H1 (cell line): Measurements from ENCODE around the gene ZDHHC24. TPM values are rescaled to one million over a fixed set of nuclear protein-coding genes. Genes with fewer than 3 reads are reported as not detected.

Experiments used
- CTCF ChIA-PET: fragments of 300-600 bp; sonication (Branson Sonifier 250); formaldehyde crosslinking; loops from one replicate; lab custom pipeline; 2021; ENCODE audit not compliant: partially characterized antibody; lab: Charles Lee
- POLR2A ChIA-PET: fragments of 300-600 bp; sonication (Branson Sonifier 250); formaldehyde crosslinking; loops from one replicate; lab custom pipeline; 2021; ENCODE audit warnings: inconsistent platforms; ENCODE audit not compliant: partially characterized antibody; lab: Charles Lee
- DNase-seq, 2 experiments: peaks; one replicate each; pipeline versions ENCODE4 v3.0.0 to v3.0.0-alpha.2; 2010 to 2022; ENCODE audit warnings: low spot score in 2 of 2, low read depth in 1 of 2, mixed read lengths in 1 of 2
- FAIRE-seq: peaks from 2 replicates; lab custom pipeline; 2011; peaks lifted over from hg19 to GRCh38; lab: Jason Lieb, UNC
- H2AFZ ChIP-seq: 2 replicates; pipeline ENCODE4 v1.8.1; 2012; ENCODE audit warnings: low read length, inconsistent platforms
- H2AK5ac ChIP-seq: 2 replicates; pipeline ENCODE4 v1.6.1; 2013; ENCODE audit warnings: low read depth, low read length
- H2BK120ac ChIP-seq: replicated peaks from 2 replicates; pipeline ENCODE3; 2013; ENCODE audit warnings: low read depth, low read length, inconsistent platforms
- H2BK12ac ChIP-seq: 2 replicates; pipeline ENCODE4 v1.6.1; 2013; ENCODE audit warnings: low read depth, low read length
- H2BK15ac ChIP-seq: 2 replicates; pipeline ENCODE4 v1.6.1; 2013; ENCODE audit warnings: low read length
- H2BK20ac ChIP-seq: 2 replicates; pipeline ENCODE4 v1.6.1; 2013; ENCODE audit warnings: low read length
- H2BK5ac ChIP-seq: 2 replicates; pipeline ENCODE4 v1.6.1; 2013; ENCODE audit warnings: low read depth, low read length
- H3K14ac ChIP-seq: 2 replicates; pipeline ENCODE4 v1.6.1; 2013; ENCODE audit warnings: inconsistent platforms; ENCODE audit not compliant: insufficient read length
- H3K18ac ChIP-seq: 2 replicates; pipeline ENCODE4 v1.6.1; 2013; ENCODE audit warnings: low read length; ENCODE audit errors: extremely low read depth
- H3K23ac ChIP-seq: 2 replicates; pipeline ENCODE4 v1.6.1; 2013; ENCODE audit warnings: inconsistent platforms; ENCODE audit not compliant: insufficient read length
- H3K23me2 ChIP-seq: 2 replicates; pipeline ENCODE4 v1.6.1; 2013; ENCODE audit warnings: low read depth, low read length
- H3K27ac ChIP-seq: 2 replicates; pipeline ENCODE4 v1.6.1; 2011; ENCODE audit warnings: low read depth, low read length, inconsistent platforms
- H3K27me3 ChIP-seq, 4 experiments: replicated peaks in 1 of 4; 1 replicate in 1 of 4; 2 replicates in 3 of 4; pipeline versions ENCODE4 v1.6.1 to v1.8.1; 2011 to 2013; ENCODE audit warnings: low read length in 3 of 4, mild to moderate bottlenecking in 3 of 4, inconsistent platforms in 2 of 4, mixed read lengths in 2 of 4, moderate library complexity in 1 of 4; ENCODE audit not compliant: control insufficient read depth in 3 of 4, insufficient read depth in 3 of 4; ENCODE audit errors: extremely low read depth in 1 of 4
- H3K36me3 ChIP-seq, 4 experiments: 2 replicates each; pipeline versions ENCODE4 v1.6.1 to v1.8.1; 2011 to 2013; ENCODE audit warnings: mild to moderate bottlenecking in 4 of 4, low read length in 3 of 4, moderate library complexity in 2 of 4, control low read depth in 1 of 4, inconsistent platforms in 1 of 4; ENCODE audit not compliant: insufficient read depth in 4 of 4, control insufficient read depth in 2 of 4
- H3K4ac ChIP-seq: replicated peaks from 2 replicates; pipeline ENCODE3; 2013; ENCODE audit warnings: low read length, low read depth, mixed read lengths, inconsistent platforms; ENCODE audit not compliant: insufficient read length
- H3K4me1 ChIP-seq, 4 experiments: replicated peaks in 1 of 4; 1 replicate in 1 of 4; 2 replicates in 3 of 4; pipeline versions ENCODE4 v1.6.1 to v1.8.1; 2011 to 2013; ENCODE audit warnings: low read length in 3 of 4, inconsistent platforms in 2 of 4, mixed read lengths in 1 of 4; ENCODE audit not compliant: insufficient read depth in 4 of 4, control insufficient read depth in 3 of 4
- H3K4me2 ChIP-seq, 2 experiments: 2 replicates each; pipeline versions ENCODE4 v1.6.1 to v1.8.1; 2011 to 2013; ENCODE audit warnings: low read depth in 2 of 2, low read length in 2 of 2, control low read depth in 1 of 2, inconsistent platforms in 1 of 2, mild to moderate bottlenecking in 1 of 2; ENCODE audit not compliant: insufficient read depth in 1 of 2
- H3K4me3 ChIP-seq, 4 experiments: fragments of 200-600, 300-600 bp in 1 of 4; sonication (generic), shearing (Covaris generic), sonication (Bioruptor Twin) in 1 of 4; 2 replicates each; pipeline versions ENCODE4 v1.5.1 to v1.8.1; 2011 to 2016; ENCODE audit warnings: low read length in 4 of 4, low read depth in 3 of 4, control low read depth in 2 of 4, inconsistent platforms in 2 of 4, mild to moderate bottlenecking in 2 of 4, mixed read lengths in 1 of 4, moderate library complexity in 1 of 4; ENCODE audit not compliant: insufficient read depth in 2 of 4; ENCODE audit errors: extremely low read depth in 1 of 4
- H3K56ac ChIP-seq: replicated peaks from 2 replicates; pipeline ENCODE3; 2013; ENCODE audit warnings: low read depth, mild to moderate bottlenecking, mixed read lengths, low read length, inconsistent platforms; ENCODE audit not compliant: insufficient read length
- H3K79me1 ChIP-seq: 2 replicates; pipeline ENCODE4 v1.6.1; 2013; ENCODE audit warnings: low read depth, low read length, control low read depth
- H3K79me2 ChIP-seq, 2 experiments: 2 replicates each; pipeline versions ENCODE4 v1.6.1 to v1.8.1; 2012 to 2013; ENCODE audit warnings: low read length in 2 of 2, mild to moderate bottlenecking in 2 of 2, inconsistent platforms in 1 of 2; ENCODE audit not compliant: insufficient read depth in 2 of 2, control insufficient read depth in 1 of 2
- H3K9ac ChIP-seq, 4 experiments: replicated peaks in 1 of 4; 1 replicate in 1 of 4; 2 replicates in 3 of 4; pipeline versions ENCODE4 v1.6.1 to v1.8.1; 2011 to 2013; ENCODE audit warnings: low read depth in 3 of 4, low read length in 3 of 4, control low read depth in 2 of 4, mild to moderate bottlenecking in 2 of 4, moderate library complexity in 2 of 4, inconsistent platforms in 1 of 4; ENCODE audit errors: extremely low read depth in 1 of 4
- H3K9me3 ChIP-seq, 2 experiments: 2 replicates each; pipeline versions ENCODE4 v1.6.1 to v1.8.1; 2012 to 2013; ENCODE audit warnings: mild to moderate bottlenecking in 2 of 2, moderate library complexity in 2 of 2, control low read depth in 1 of 2, inconsistent platforms in 1 of 2, low read depth in 1 of 2, low read length in 1 of 2, mixed read lengths in 1 of 2; ENCODE audit not compliant: insufficient read depth in 2 of 2
- H4K20me1 ChIP-seq, 2 experiments: replicated peaks in 1 of 2; 2 replicates each; pipeline versions ENCODE3 to v1.8.1; 2011 to 2013; ENCODE audit warnings: inconsistent platforms in 2 of 2, low read length in 2 of 2, mild to moderate bottlenecking in 1 of 2; ENCODE audit not compliant: insufficient read depth in 2 of 2, control insufficient read depth in 1 of 2
- H4K5ac ChIP-seq: 2 replicates; pipeline ENCODE4 v1.6.1; 2013; ENCODE audit warnings: low read length, low read depth, mixed read lengths, inconsistent platforms; ENCODE audit not compliant: insufficient read length
- H4K8ac ChIP-seq: 2 replicates; pipeline ENCODE4 v1.8.0; 2013; ENCODE audit warnings: mild to moderate bottlenecking, moderate library complexity, low read length, inconsistent platforms; ENCODE audit not compliant: insufficient read depth; ENCODE audit errors: extremely low read depth
- H4K91ac ChIP-seq: replicated peaks from 2 replicates; pipeline ENCODE3; 2013; ENCODE audit warnings: low read length, mixed read lengths, inconsistent platforms; ENCODE audit not compliant: insufficient read length
- ATF3 ChIP-seq: IDR thresholded peaks from 2 replicates; pipeline ENCODE4 v1.6.1; 2011; ENCODE audit warnings: low read depth, mild to moderate bottlenecking, low read length; ENCODE audit not compliant: insufficient read depth
- CHD2 ChIP-seq: IDR thresholded peaks from 2 replicates; pipeline ENCODE4 v1.6.1; 2012; ENCODE audit warnings: low read length, improper control_type of control experiment
- EGR1 ChIP-seq: IDR thresholded peaks from 2 replicates; pipeline ENCODE4 v1.6.1; 2011; ENCODE audit warnings: low read depth, low read length, borderline replicate concordance
- EP300 ChIP-seq, 2 experiments: IDR thresholded peaks; 1 replicate in 1 of 2; 2 replicates in 1 of 2; pipeline ENCODE4 v1.6.1; 2011 to 2012; ENCODE audit warnings: low read depth in 2 of 2, low read length in 2 of 2, mild to moderate bottlenecking in 2 of 2, borderline replicate concordance in 1 of 2, inconsistent platforms in 1 of 2, moderate library complexity in 1 of 2
- JUND ChIP-seq: IDR thresholded peaks from 2 replicates; pipeline ENCODE4 v1.6.1; 2011; ENCODE audit warnings: mild to moderate bottlenecking, improper control_type of control experiment, low read length
- MAX ChIP-seq: IDR thresholded peaks from 2 replicates; pipeline ENCODE4 v1.6.1; 2012; ENCODE audit warnings: inconsistent platforms
- PHF8 ChIP-seq: fragments of 200-600 bp; sonication (generic); conservative IDR thresholded peaks from 2 replicates; pipeline ENCODE4 v1.7.1; 2012; ENCODE audit warnings: low read depth, mild to moderate bottlenecking, inconsistent platforms, low read length, moderate library complexity
- SAP30 ChIP-seq: fragments of 300-600 bp; sonication (generic); IDR thresholded peaks from 2 replicates; pipeline ENCODE4 v1.7.1; 2012; ENCODE audit warnings: low read length, moderate library complexity, mild to moderate bottlenecking, inconsistent platforms; ENCODE audit not compliant: insufficient read depth, insufficient replicate concordance
- USF2 ChIP-seq: IDR thresholded peaks from 2 replicates; pipeline ENCODE4 v1.6.1; 2011; ENCODE audit warnings: low read length, improper control_type of control experiment
- WGBS, 2 experiments: shearing (Covaris generic) in 1 of 2; methylation state at CpG; one replicate each; pipeline versions ENCODE4 v1.1.6 to v1.1.7; 2013 to 2015; ENCODE audit warnings: low lambda C conversion rate in 2 of 2, mixed read lengths in 2 of 2, inconsistent platforms in 1 of 2, low coverage in 1 of 2, missing lambda C conversion rate in 1 of 2; ENCODE audit not compliant: insufficient replicate concordance in 2 of 2, insufficient coverage in 1 of 2, insufficient read length in 1 of 2; ENCODE audit errors: extremely low coverage in 1 of 2, missing lambda C conversion rate in 1 of 2; 5-methylcytosine and 5-hydroxymethylcytosine counted together
- polyA plus RNA-seq, 7 experiments: library from polyadenylated mRNA; depleted of rRNA in 3 of 7; stranded (reverse) in 5 of 7; unstranded in 2 of 7; fragments of >200 nt in 5 of 7; fragments of 200-250 nt in 2 of 7; gene quantifications; 1 replicate in 5 of 7; 2 replicates in 1 of 7; 4 replicates in 1 of 7; pipeline versions ENCODE4 v1.2.1 to v1.2.3, GENCODE V29; 2011 to 2013; ENCODE audit warnings: missing spikeins in 2 of 7, mixed read lengths in 2 of 7
- total RNA-seq: library from RNA; stranded (reverse); fragmentation: NEBNext Ultra II Directional; extraction: Animal tissue kit (Norgen Biotek cat#: 25700); gene quantifications from 2 replicates; pipeline ENCODE4 v1.2.1, GENCODE V29; 2021

ZDHHC24 gene
- total and polyA plus RNA-seq, 2 of the 8 experiments (the other 6 are each of a cell fraction or from before 2014, with no cell fraction given) = 8.4 to 9.7 TPM

- H3K18ac ChIP-seq = no peak overlapping the region
- H3K79me2 ChIP-seq = no peaks in the 10 kb centered on the region
- peak overlapping the region; percentile 75; the same call in 1 of the 2 replicates for H2AK5ac ChIP-seq
- 88% methylated on average over 16 of the region's 16 CpGs; no CpG with 5 or more reads in 1 of the 2 experiments for WGBS, 2 experiments
- no peak overlapping the region for H3K27ac ChIP-seq
- H3K23me2 ChIP-seq = no peaks in the 10 kb centered on the region
- H2BK15ac ChIP-seq = no peak overlapping the region
- DNase-seq (no peak), FAIRE-seq (no peak)
- H3K27me3 ChIP-seq = no peaks in the 10 kb centered on the region
- no peak overlapping the region for H2BK120ac ChIP-seq
- H3K4ac ChIP-seq = no peak overlapping the region
- POLR2A ChIA-PET = interaction anchor here (1.4 to 3.5 kb wide), 3 partner anchors 11 to 99 kb away, joined by 6 to 23 read pairs (median 7); partner anchors contain the start of gene RBM4
- no peaks in the 10 kb centered on the region for H3K9me3 ChIP-seq
- H2BK20ac ChIP-seq = 0 out of 2 replicates have a peak overlapping the region, but pooled peaks have one; percentile 10
- H3K4me1 ChIP-seq = peaks cover 0 to 17% (median 4%) of the 10 kb centered on the region in 4 experiments; a peak in 6 of 7 replicates
- no peaks in the 10 kb centered on the region for H3K36me3 ChIP-seq
- H2AFZ ChIP-seq = no peak overlapping the region
- no peak overlapping the region; a peak in 1 of 7 replicates for H3K9ac ChIP-seq
- H2BK12ac ChIP-seq = 0 out of 2 replicates have a peak overlapping the region, but pooled peaks have one; percentile 17
- H2BK5ac ChIP-seq = peak overlapping the region; percentile 81; the same call in 1 of the 2 replicates
- H3K23ac ChIP-seq = no peak overlapping the region
- H3K14ac ChIP-seq = no peak overlapping the region
- H3K4me2 ChIP-seq = no peak overlapping the region
- no peak overlapping the region for H3K4me3 ChIP-seq
- no peaks in the 10 kb centered on the region for H4K20me1 ChIP-seq
- peak overlapping the region; percentile 45; the same call in 1 of the 2 replicates for H4K8ac ChIP-seq
- H3K79me1 ChIP-seq = no peaks in the 10 kb centered on the region
- H3K56ac ChIP-seq = no peak overlapping the region
- no peak overlapping the region for H4K91ac ChIP-seq
- no peak overlapping the region for H4K5ac ChIP-seq
- CTCF ChIA-PET = interaction anchor here (0.6 to 1.0 kb wide), 2 partner anchors 48 to 55 kb away, joined by 3 read pairs; no protein-coding TSS in a partner anchor
- TF ChIP-seq EGR1 (no peak), ATF3 (no peak), MAX (no peak), JUND (no peak), EP300 (IDR thresholded peaks at IDR 0.05; ENCODE audit: borderline replicate concordance in 1 of 2, low read depth in 2 of 2, low read length in 2 of 2) (no peak), CHD2 (no peak), SAP30 (no peak), PHF8 (no peak), USF2 (no peak)
Measured at GRCh38 chr11:66539170-66539869, 6.5 kb downstream of the ZDHHC24 start.
